AG04449 (cell line): ENCODE data around the gene PLA2G4B.

Experiments
- CTCF ChIA-PET: fragments of 350-600 bp; formaldehyde crosslinking; extraction: SDS; loops from one replicate; lab custom pipeline; 2021; ENCODE audit warnings: antibody characterized with exemption; lab: Yijun Ruan, JAX
- POLR2A ChIA-PET: fragments of 400-600, 350-600 bp; formaldehyde crosslinking; extraction: SDS; loops from one replicate; lab custom pipeline; 2020; ENCODE audit warnings: antibody characterized with exemption, inconsistent platforms; lab: Yijun Ruan, JAX
- DNase-seq: peaks from one replicate; pipeline ENCODE4 v3.0.0-alpha.2; 2010; ENCODE audit warnings: low read depth, low spot score
- H3K4me3 ChIP-seq: 2 replicates; pipeline ENCODE4 v1.5.1; 2011; ENCODE audit warnings: low read depth, mild to moderate bottlenecking, control low read depth, low read length
- CTCF ChIP-seq: IDR thresholded peaks from one replicate; pipeline ENCODE4 v1.5.1; 2011; ENCODE audit warnings: mild to moderate bottlenecking, moderate library complexity, low read length, control low read depth, inconsistent platforms; ENCODE audit not compliant: insufficient read depth; ENCODE audit errors: missing control alignments

The PLA2G4B gene

GRCh38 chr15:41876689-41877088, 38.0 kb downstream of the PLA2G4B start:
- no peak for TF ChIP-seq CTCF
- H3K4me3 ChIP-seq: no peak overlapping the region
- CTCF ChIA-PET: no interaction called here
- no peak for DNase-seq
- POLR2A ChIA-PET: no interaction called here

GRCh38 chr15:41877631-41878354, 39.1 kb downstream of the PLA2G4B start:
- CTCF ChIA-PET: no interaction called here
- no peak for TF ChIP-seq CTCF
- POLR2A ChIA-PET: no interaction called here

GRCh38 chr15:41878355-41878699, 39.7 kb downstream of the PLA2G4B start:
- no peak for TF ChIP-seq CTCF
- no peak overlapping the region for H3K4me3 ChIP-seq
- POLR2A ChIA-PET: no interaction called here
- CTCF ChIA-PET: no interaction called here
- DNase-seq: no peak

More at GRCh38 chr15:41877631-41878354, 39.1 kb downstream of the PLA2G4B start:
- no peak overlapping the region for H3K4me3 ChIP-seq
- DNase-seq: no peak

- TF ChIP-seq CTCF: no peak
- no peak overlapping the region for H3K4me3 ChIP-seq
- no peak for DNase-seq
- POLR2A ChIA-PET: no interaction called here
- CTCF ChIA-PET: no interaction called here
Measured at GRCh38 chr15:41879321-41879845, 40.7 kb downstream of the PLA2G4B start.

GRCh38 chr15:41880156-41880877, 41.7 kb downstream of the PLA2G4B start:
- ChIA-PET CTCF (interaction anchor here (1.5 to 1.6 kb wide), 2 partner anchors 13 to 23 kb away, joined by 5 to 7 read pairs; no protein-coding TSS in a partner anchor), POLR2A (interaction anchor here (1.0 kb wide), 1 partner anchor 9 kb away, joined by 3 read pairs; no protein-coding TSS in a partner anchor)
- H3K4me3 ChIP-seq: no peak overlapping the region
- DNase-seq: no peak
- no peak for TF ChIP-seq CTCF

GRCh38 chr15:41881086-41881485, 42.4 kb downstream of the PLA2G4B start:
- no peak for TF ChIP-seq CTCF
- CTCF ChIA-PET: interaction anchor here (0.8 to 1.6 kb wide), 5 partner anchors 12 to 415 kb away, joined by 3 to 7 read pairs (median 3); partner anchors contain the start of gene MAPKBP1
- H3K4me3 ChIP-seq: no peak overlapping the region
- POLR2A ChIA-PET: interaction anchor here (1.0 kb wide), 1 partner anchor 10 kb away, joined by 3 read pairs; no protein-coding TSS in a partner anchor
- DNase-seq: no peak
